Dermis blood vessel endothelial cell (primary cell): ENCODE data around the gene CYTH2. TPM values are rescaled to one million over a fixed set of nuclear protein-coding genes. Genes with fewer than 3 reads are reported as not detected.
"Not testable (repeated sequence)": the region's sequence is repeated elsewhere in the genome, so short reads cannot be mapped to it uniquely, and the experiment has no call there.

Experiments used
- DNase-seq: peaks from one replicate; pipeline ENCODE4 v3.0.0; 2010
- total RNA-seq: library from RNA; depleted of rRNA; stranded (reverse); fragments of >200 nt; gene quantifications from 2 replicates; pipeline ENCODE4 v1.2.3, GENCODE V29; 2014

CYTH2 gene
- total RNA-seq, 1 donor from 2014 or later: 89.0 TPM

GRCh38 chr19:48478339-48479256 is 9.4 kb downstream of the CYTH2 start:
- no peak for DNase-seq

- peak; percentile 27 for DNase-seq
Measured at GRCh38 chr19:48479686-48480085, 10.5 kb downstream of the CYTH2 start.

- peak; percentile 48 for DNase-seq
Measured at GRCh38 chr19:48480183-48480557, 11.0 kb downstream of the CYTH2 start.

- peak; percentile 56 for DNase-seq
Measured at GRCh38 chr19:48480558-48481500, 11.7 kb downstream of the CYTH2 start.

GRCh38 chr19:48481846-48482639 is 12.9 kb downstream of the CYTH2 start:
- peak; percentile 50 for DNase-seq

GRCh38 chr19:48483301-48483700 is 14.1 kb downstream of the CYTH2 start:
- no peak for DNase-seq

GRCh38 chr19:48484247-48484893 is 15.2 kb downstream of the CYTH2 start:
- DNase-seq: no peak

GRCh38 chr19:48484931-48485612 is 15.9 kb downstream of the CYTH2 start:
- no peak for DNase-seq

GRCh38 chr19:48486706-48487105 is 17.5 kb downstream of the CYTH2 start:
- DNase-seq: not testable (repeated sequence)

GRCh38 chr19:48487544-48487943 is 18.4 kb downstream of the CYTH2 start:
- no peak for DNase-seq

- peak; percentile 58 for DNase-seq
Measured at GRCh38 chr19:48487948-48488347, 18.8 kb downstream of the CYTH2 start.

- DNase-seq: not testable (repeated sequence)
Measured at GRCh38 chr19:48488478-48488877, 19.3 kb downstream of the CYTH2 start.

GRCh38 chr19:48489608-48490216 is 20.5 kb downstream of the CYTH2 start:
- peak; percentile 82 for DNase-seq

- DNase-seq: no peak
Measured at GRCh38 chr19:48490981-48491792, 22.0 kb downstream of the CYTH2 start.

- no peak for DNase-seq
Measured at GRCh38 chr19:48491793-48492123, 22.6 kb downstream of the CYTH2 start.

- DNase-seq: peak; percentile 98
Measured at GRCh38 chr19:48492925-48493717, 24.0 kb downstream of the CYTH2 start.

GRCh38 chr19:48493718-48494401 is 24.7 kb downstream of the CYTH2 start:
- no peak for DNase-seq

GRCh38 chr19:48495396-48495795 is 26.2 kb downstream of the CYTH2 start:
- DNase-seq: peak; percentile 69
